ENCODE results near the gene NRXN3. TPM values are rescaled to one million over a fixed set of nuclear protein-coding genes. Genes with fewer than 3 reads are reported as not detected.

NRXN3 gene
- total and polyA plus RNA-seq, 2 donors (not counting 1 experiment from before 2014, with no cell fraction given): 0.83 to 34.6 TPM

DNA sequence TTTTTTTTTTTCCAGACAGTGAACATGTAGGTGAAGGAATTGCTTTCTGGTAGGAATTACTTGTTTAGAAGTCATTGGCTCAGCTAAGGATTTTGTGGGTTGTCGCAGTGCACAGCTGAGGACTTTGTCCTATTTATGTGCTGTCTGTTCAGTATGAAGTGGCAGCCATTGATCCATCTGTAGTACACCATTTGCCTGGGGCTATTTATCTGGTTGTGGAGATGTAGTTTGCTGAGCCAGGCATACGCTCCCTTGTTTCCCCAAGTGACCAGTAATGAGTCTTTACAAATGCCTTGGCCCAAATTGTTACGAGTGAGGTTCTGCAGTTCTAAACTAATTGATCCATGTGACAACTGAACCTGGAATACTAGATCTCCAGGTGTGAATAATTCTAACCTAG is 140.1 kb downstream of the NRXN3 start:
- no peak overlapping the region for H2AFZ ChIP-seq (ENCODE audit: low read length)
- H4K20me1 ChIP-seq (ENCODE audit: control insufficient read depth, extremely low read depth, insufficient read depth, low read length): no peaks in the 10 kb centered on the region
- TF ChIP-seq EZH2 (IDR thresholded peaks at IDR 0.05; ENCODE audit: low read length, missing control alignments): no peak
- TF ChIP-seq, protein P1, sequence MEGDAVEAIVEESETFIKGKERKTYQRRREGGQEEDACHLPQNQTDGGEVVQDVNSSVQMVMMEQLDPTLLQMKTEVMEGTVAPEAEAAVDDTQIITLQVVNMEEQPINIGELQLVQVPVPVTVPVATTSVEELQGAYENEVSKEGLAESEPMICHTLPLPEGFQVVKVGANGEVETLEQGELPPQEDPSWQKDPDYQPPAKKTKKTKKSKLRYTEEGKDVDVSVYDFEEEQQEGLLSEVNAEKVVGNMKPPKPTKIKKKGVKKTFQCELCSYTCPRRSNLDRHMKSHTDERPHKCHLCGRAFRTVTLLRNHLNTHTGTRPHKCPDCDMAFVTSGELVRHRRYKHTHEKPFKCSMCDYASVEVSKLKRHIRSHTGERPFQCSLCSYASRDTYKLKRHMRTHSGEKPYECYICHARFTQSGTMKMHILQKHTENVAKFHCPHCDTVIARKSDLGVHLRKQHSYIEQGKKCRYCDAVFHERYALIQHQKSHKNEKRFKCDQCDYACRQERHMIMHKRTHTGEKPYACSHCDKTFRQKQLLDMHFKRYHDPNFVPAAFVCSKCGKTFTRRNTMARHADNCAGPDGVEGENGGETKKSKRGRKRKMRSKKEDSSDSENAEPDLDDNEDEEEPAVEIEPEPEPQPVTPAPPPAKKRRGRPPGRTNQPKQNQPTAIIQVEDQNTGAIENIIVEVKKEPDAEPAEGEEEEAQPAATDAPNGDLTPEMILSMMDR (conservative IDR thresholded peaks at IDR 0.05 in 1 of 2, IDR thresholded peaks at IDR 0.05 in 1 of 2; ENCODE audit: low read depth in 1 of 2, low read length in 2 of 2): no peak
- H3K4me3 ChIP-seq (replicated peaks in 1 of 4; ENCODE audit: control extremely low read depth in 1 of 4, insufficient read depth in 1 of 4, low read depth in 3 of 4, low read length in 4 of 4): no peak overlapping the region
- no peaks in the 10 kb centered on the region for H3K27me3 ChIP-seq (ENCODE audit: control insufficient read depth, insufficient read depth, low read length)
- no peak overlapping the region for H3K27ac ChIP-seq (ENCODE audit: insufficient read depth, low read length)
- no peak overlapping the region for H3K9ac ChIP-seq (ENCODE audit: insufficient read depth, low read length)
- H3K4me1 ChIP-seq (ENCODE audit: control insufficient read depth, extremely low read depth, insufficient read depth, low read length): no peaks in the 10 kb centered on the region
- no peaks in the 10 kb centered on the region for H3K79me2 ChIP-seq (ENCODE audit: control insufficient read depth, insufficient read depth, low read length)
- no peak overlapping the region for H3K4me2 ChIP-seq (ENCODE audit: extremely low read depth, insufficient read depth, low read length)
- H3K9me3 ChIP-seq (ENCODE audit: control insufficient read depth, insufficient read depth, low read depth, low read length): no peaks in the 10 kb centered on the region
- H3K36me3 ChIP-seq (ENCODE audit: control insufficient read depth, insufficient read depth, low read length): no peaks in the 10 kb centered on the region
- DNase-seq (ENCODE audit: low read depth in 2 of 2): no peak

DNA sequence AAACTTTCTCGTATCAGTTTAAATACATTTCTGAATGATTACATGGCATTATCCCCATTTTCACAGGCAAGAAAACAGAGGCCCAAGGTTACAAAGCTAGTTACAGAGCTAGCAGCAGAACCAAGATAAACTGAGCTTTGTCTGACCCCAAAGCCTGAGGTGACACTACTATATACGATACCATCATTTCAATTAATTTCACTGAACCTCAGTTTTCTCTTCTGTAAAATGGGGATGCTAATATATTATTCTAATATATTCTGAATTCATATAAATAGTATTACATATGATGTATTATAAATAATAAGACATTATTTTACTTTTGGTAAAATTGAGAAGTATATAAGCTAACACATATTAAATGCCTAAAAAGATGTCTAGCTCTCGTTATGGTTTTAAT is 143.3 kb downstream of the NRXN3 start:
- TF ChIP-seq, protein P1 (conservative IDR thresholded peaks at IDR 0.05 in 1 of 2, IDR thresholded peaks at IDR 0.05 in 1 of 2; ENCODE audit: low read depth in 1 of 2, low read length in 2 of 2): no peak
- TF ChIP-seq EZH2 (IDR thresholded peaks at IDR 0.05; ENCODE audit: low read length, missing control alignments): no peak
- no peak overlapping the region for H2AFZ ChIP-seq (ENCODE audit: low read length)
- no peak for DNase-seq (ENCODE audit: low read depth in 2 of 2)
- no peaks in the 10 kb centered on the region for H3K4me1 ChIP-seq (ENCODE audit: control insufficient read depth, extremely low read depth, insufficient read depth, low read length)
- H4K20me1 ChIP-seq (ENCODE audit: control insufficient read depth, extremely low read depth, insufficient read depth, low read length): no peaks in the 10 kb centered on the region
- no peaks in the 10 kb centered on the region for H3K9me3 ChIP-seq (ENCODE audit: control insufficient read depth, insufficient read depth, low read depth, low read length)
- H3K36me3 ChIP-seq (ENCODE audit: control insufficient read depth, insufficient read depth, low read length): no peaks in the 10 kb centered on the region
- H3K79me2 ChIP-seq (ENCODE audit: control insufficient read depth, insufficient read depth, low read length): no peaks in the 10 kb centered on the region
- H3K4me2 ChIP-seq (ENCODE audit: extremely low read depth, insufficient read depth, low read length): no peak overlapping the region
- H3K4me3 ChIP-seq (replicated peaks in 1 of 4; ENCODE audit: control extremely low read depth in 1 of 4, insufficient read depth in 1 of 4, low read depth in 3 of 4, low read length in 4 of 4): no peak overlapping the region
- no peaks in the 10 kb centered on the region for H3K27me3 ChIP-seq (ENCODE audit: control insufficient read depth, insufficient read depth, low read length)
- no peak overlapping the region for H3K27ac ChIP-seq (ENCODE audit: insufficient read depth, low read length)
- H3K9ac ChIP-seq (ENCODE audit: insufficient read depth, low read length): no peak overlapping the region

DNA sequence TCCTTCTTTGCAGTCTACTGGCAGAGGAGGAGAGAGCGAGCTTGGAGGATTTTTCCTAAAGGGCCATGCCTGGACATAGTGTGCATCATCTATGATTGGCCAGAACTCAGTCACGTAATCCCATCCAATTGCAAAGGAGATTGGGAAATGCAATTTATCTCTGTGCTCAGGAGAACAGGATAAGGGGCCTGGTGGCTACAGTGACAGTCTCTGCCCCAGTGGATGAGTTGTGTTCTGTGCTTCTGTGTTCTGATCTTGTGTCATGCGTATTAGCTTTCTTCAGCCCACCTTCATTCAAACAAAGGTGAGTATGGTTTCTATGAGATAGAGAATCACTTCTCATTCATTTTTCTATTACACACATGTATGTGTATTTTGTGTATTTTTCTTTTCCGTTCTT is 144.3 kb downstream of the NRXN3 start:
- H3K4me3 ChIP-seq (replicated peaks in 1 of 4; ENCODE audit: control extremely low read depth in 1 of 4, insufficient read depth in 1 of 4, low read depth in 3 of 4, low read length in 4 of 4): no peak overlapping the region
- H3K36me3 ChIP-seq (ENCODE audit: control insufficient read depth, insufficient read depth, low read length): no peaks in the 10 kb centered on the region
- DNase-seq (ENCODE audit: low read depth in 2 of 2): no peak
- TF ChIP-seq, protein P1 (conservative IDR thresholded peaks at IDR 0.05 in 1 of 2, IDR thresholded peaks at IDR 0.05 in 1 of 2; ENCODE audit: low read depth in 1 of 2, low read length in 2 of 2): no peak
- no peak for TF ChIP-seq EZH2 (IDR thresholded peaks at IDR 0.05; ENCODE audit: low read length, missing control alignments)
- no peaks in the 10 kb centered on the region for H3K4me1 ChIP-seq (ENCODE audit: control insufficient read depth, extremely low read depth, insufficient read depth, low read length)
- H2AFZ ChIP-seq (ENCODE audit: low read length): no peak overlapping the region
- H4K20me1 ChIP-seq (ENCODE audit: control insufficient read depth, extremely low read depth, insufficient read depth, low read length): no peaks in the 10 kb centered on the region
- H3K27me3 ChIP-seq (ENCODE audit: control insufficient read depth, insufficient read depth, low read length): no peaks in the 10 kb centered on the region
- H3K9me3 ChIP-seq (ENCODE audit: control insufficient read depth, insufficient read depth, low read depth, low read length): no peaks in the 10 kb centered on the region
- H3K79me2 ChIP-seq (ENCODE audit: control insufficient read depth, insufficient read depth, low read length): no peaks in the 10 kb centered on the region
- H3K4me2 ChIP-seq (ENCODE audit: extremely low read depth, insufficient read depth, low read length): no peak overlapping the region
- no peak overlapping the region for H3K9ac ChIP-seq (ENCODE audit: insufficient read depth, low read length)
- no peak overlapping the region for H3K27ac ChIP-seq (ENCODE audit: insufficient read depth, low read length)

Measured in fibroblast of lung (primary cell).